ENCODE results near the gene DNAL4.

Gene DNAL4

GRCh38 chr22:38793721-38794466, at the start of gene DNAL4:
Gene DNAL4, minus strand, starts transcription at chr22:38794143. Its CDS starts 11,412 bp downstream, at chr22:38782731.
- TF ChIP-seq POLR2A (IDR thresholded peaks at IDR 0.05; ENCODE audit: low read depth, low read length), result no peak
- FAIRE-seq (peak; percentile 81), DNase-seq (ENCODE audit: insufficient read length, low spot score) (peak; percentile 72)

GRCh38 chr22:38843201-38843656, 49.3 kb upstream of the DNAL4 start:
- no peak; the same call in 1 of the 2 replicates for TF ChIP-seq POLR2A (IDR thresholded peaks at IDR 0.05; ENCODE audit: low read depth, low read length)
- DNase-seq (ENCODE audit: insufficient read length, low spot score) (peak; percentile 80), FAIRE-seq (no peak)

- DNase-seq (ENCODE audit: insufficient read length, low spot score) (no peak), FAIRE-seq (no peak)
- TF ChIP-seq POLR2A (IDR thresholded peaks at IDR 0.05; ENCODE audit: low read depth, low read length), result no peak
Observed at GRCh38 chr22:38842512-38843200, 48.7 kb upstream of the DNAL4 start.

GRCh38 chr22:38841635-38842034, 47.7 kb upstream of the DNAL4 start:
- DNase-seq (ENCODE audit: insufficient read length, low spot score) (no peak), FAIRE-seq (no peak)
- TF ChIP-seq POLR2A (IDR thresholded peaks at IDR 0.05; ENCODE audit: low read depth, low read length), result no peak

- FAIRE-seq, result no peak
- TF ChIP-seq POLR2A (IDR thresholded peaks at IDR 0.05; ENCODE audit: low read depth, low read length), result no peak
- no peak for DNase-seq (ENCODE audit: insufficient read length, low spot score)
Observed at GRCh38 chr22:38841211-38841610, 47.3 kb upstream of the DNAL4 start.

GRCh38 chr22:38840129-38840528, 46.2 kb upstream of the DNAL4 start:
- TF ChIP-seq POLR2A (IDR thresholded peaks at IDR 0.05; ENCODE audit: low read depth, low read length), result no peak
- no peak for FAIRE-seq
- DNase-seq (ENCODE audit: insufficient read length, low spot score), result no peak

GRCh38 chr22:38839686-38840085, 45.7 kb upstream of the DNAL4 start:
- FAIRE-seq (no peak), DNase-seq (ENCODE audit: insufficient read length, low spot score) (no peak)
- TF ChIP-seq POLR2A (IDR thresholded peaks at IDR 0.05; ENCODE audit: low read depth, low read length), result no peak

GRCh38 chr22:38837414-38837928, 43.5 kb upstream of the DNAL4 start:
- FAIRE-seq (no peak), DNase-seq (ENCODE audit: insufficient read length, low spot score) (no peak)
- TF ChIP-seq POLR2A (IDR thresholded peaks at IDR 0.05; ENCODE audit: low read depth, low read length), result no peak

- TF ChIP-seq POLR2A (IDR thresholded peaks at IDR 0.05; ENCODE audit: low read depth, low read length), result no peak
- peak; percentile 32 for DNase-seq (ENCODE audit: insufficient read length, low spot score)
- FAIRE-seq, result peak; percentile 33
Observed at GRCh38 chr22:38835888-38836301, 42.0 kb upstream of the DNAL4 start.

GRCh38 chr22:38834991-38835390, 41.0 kb upstream of the DNAL4 start:
- FAIRE-seq (no peak), DNase-seq (ENCODE audit: insufficient read length, low spot score) (no peak)
- no peak for TF ChIP-seq POLR2A (IDR thresholded peaks at IDR 0.05; ENCODE audit: low read depth, low read length)

- DNase-seq (ENCODE audit: insufficient read length, low spot score), result no peak
- no peak for FAIRE-seq
- TF ChIP-seq POLR2A (IDR thresholded peaks at IDR 0.05; ENCODE audit: low read depth, low read length), result no peak
Observed at GRCh38 chr22:38834215-38834953, 40.4 kb upstream of the DNAL4 start.

- DNase-seq (ENCODE audit: insufficient read length, low spot score) (no peak), FAIRE-seq (no peak)
- TF ChIP-seq POLR2A (IDR thresholded peaks at IDR 0.05; ENCODE audit: low read depth, low read length), result no peak
Observed at GRCh38 chr22:38833061-38833460, 39.1 kb upstream of the DNAL4 start.

- DNase-seq (ENCODE audit: insufficient read length, low spot score) (no peak), FAIRE-seq (no peak)
- TF ChIP-seq POLR2A (IDR thresholded peaks at IDR 0.05; ENCODE audit: low read depth, low read length), result no peak
Observed at GRCh38 chr22:38832005-38832978, 38.3 kb upstream of the DNAL4 start.
